ENCODE measurements around the gene MAN1A1. TPM values are rescaled to one million over a fixed set of nuclear protein-coding genes. Genes with fewer than 3 reads are reported as not detected.

The MAN1A1 gene
- polyA plus RNA-seq, 1 experiment = 1.6 TPM

DNA sequence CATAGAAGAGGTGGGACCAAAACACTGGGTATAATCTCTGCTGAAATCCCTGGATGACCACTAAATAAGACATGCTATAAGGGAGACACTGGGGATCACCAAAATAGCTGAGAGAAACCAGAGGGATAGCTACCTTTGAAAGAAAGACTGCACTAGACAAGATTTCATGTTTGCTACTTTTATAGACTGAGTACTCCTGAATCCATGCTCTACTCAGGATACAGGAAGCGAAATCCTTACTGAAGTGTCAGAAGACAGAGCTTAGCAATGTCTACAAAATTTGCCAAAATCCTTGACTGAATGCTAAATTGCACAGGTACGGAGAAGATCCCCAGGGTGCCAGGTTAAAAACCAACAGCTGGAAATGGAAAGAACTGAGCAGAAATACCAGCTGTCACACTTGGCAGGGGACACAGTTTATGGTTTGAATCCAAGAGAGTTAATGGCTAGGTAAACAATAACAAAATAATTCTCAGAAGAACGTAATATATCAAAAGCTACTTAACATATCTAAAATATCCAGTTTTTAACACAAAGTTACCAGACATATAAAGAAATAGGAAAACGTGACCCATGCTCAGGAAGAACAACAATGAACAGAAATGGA, 125.4 kb downstream of the MAN1A1 start:
- Histone ChIP-seq H3K27me3 (ENCODE audit: control insufficient read depth, insufficient read depth, low read length) (no peaks in the 10 kb centered on the region), H3K36me3 (ENCODE audit: control insufficient read depth, insufficient read depth, low read length) (no peaks in the 10 kb centered on the region), H3K4me3 (ENCODE audit: low read depth, low read length) (no peak overlapping the region)
- DNase-seq (ENCODE audit: low read depth) = no peak
- TF ChIP-seq, protein P1, sequence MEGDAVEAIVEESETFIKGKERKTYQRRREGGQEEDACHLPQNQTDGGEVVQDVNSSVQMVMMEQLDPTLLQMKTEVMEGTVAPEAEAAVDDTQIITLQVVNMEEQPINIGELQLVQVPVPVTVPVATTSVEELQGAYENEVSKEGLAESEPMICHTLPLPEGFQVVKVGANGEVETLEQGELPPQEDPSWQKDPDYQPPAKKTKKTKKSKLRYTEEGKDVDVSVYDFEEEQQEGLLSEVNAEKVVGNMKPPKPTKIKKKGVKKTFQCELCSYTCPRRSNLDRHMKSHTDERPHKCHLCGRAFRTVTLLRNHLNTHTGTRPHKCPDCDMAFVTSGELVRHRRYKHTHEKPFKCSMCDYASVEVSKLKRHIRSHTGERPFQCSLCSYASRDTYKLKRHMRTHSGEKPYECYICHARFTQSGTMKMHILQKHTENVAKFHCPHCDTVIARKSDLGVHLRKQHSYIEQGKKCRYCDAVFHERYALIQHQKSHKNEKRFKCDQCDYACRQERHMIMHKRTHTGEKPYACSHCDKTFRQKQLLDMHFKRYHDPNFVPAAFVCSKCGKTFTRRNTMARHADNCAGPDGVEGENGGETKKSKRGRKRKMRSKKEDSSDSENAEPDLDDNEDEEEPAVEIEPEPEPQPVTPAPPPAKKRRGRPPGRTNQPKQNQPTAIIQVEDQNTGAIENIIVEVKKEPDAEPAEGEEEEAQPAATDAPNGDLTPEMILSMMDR (IDR thresholded peaks at IDR 0.05; ENCODE audit: insufficient read depth, low read depth, low read length) = no peak
- ChIA-PET CTCF (no interaction called here), POLR2A (no interaction called here)

- H3K4me3 ChIP-seq (ENCODE audit: low read depth, low read length) = no peak overlapping the region
- DNase-seq (ENCODE audit: low read depth) = no peak
- TF ChIP-seq, protein P1 (IDR thresholded peaks at IDR 0.05; ENCODE audit: insufficient read depth, low read depth, low read length) = no peak
- POLR2A ChIA-PET = no interaction called here
- CTCF ChIA-PET = no interaction called here
- no peaks in the 10 kb centered on the region for H3K36me3 ChIP-seq (ENCODE audit: control insufficient read depth, insufficient read depth, low read length)
- no peaks in the 10 kb centered on the region for H3K27me3 ChIP-seq (ENCODE audit: control insufficient read depth, insufficient read depth, low read length)
Observed at GRCh38 chr6:119220452-119220851, 129.1 kb downstream of the MAN1A1 start.

DNA sequence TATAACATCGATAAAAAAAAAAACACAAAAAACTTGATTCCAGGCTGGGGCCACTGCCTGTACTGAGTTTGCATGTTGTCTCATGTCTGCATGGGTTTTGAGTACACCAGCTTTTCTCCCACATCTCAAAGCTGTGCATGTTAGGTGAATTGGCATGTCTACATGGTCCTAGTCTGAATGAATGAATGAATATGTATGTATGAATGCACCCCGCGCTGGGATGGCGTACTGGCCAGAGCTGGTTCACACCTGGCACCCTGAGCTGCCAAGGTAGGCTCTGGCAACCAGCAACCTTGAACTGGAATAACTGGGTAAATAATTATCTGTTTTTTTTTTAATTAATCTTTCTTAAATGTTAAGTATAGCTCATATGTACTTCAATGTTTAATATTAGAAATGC, 131.0 kb downstream of the MAN1A1 start:
- POLR2A ChIA-PET = no interaction called here
- no peak for DNase-seq (ENCODE audit: low read depth)
- Histone ChIP-seq H3K27me3 (ENCODE audit: control insufficient read depth, insufficient read depth, low read length) (no peaks in the 10 kb centered on the region), H3K4me3 (ENCODE audit: low read depth, low read length) (no peak overlapping the region), H3K36me3 (ENCODE audit: control insufficient read depth, insufficient read depth, low read length) (no peaks in the 10 kb centered on the region)
- TF ChIP-seq, protein P1 (IDR thresholded peaks at IDR 0.05; ENCODE audit: insufficient read depth, low read depth, low read length) = no peak
- CTCF ChIA-PET = interaction anchor here (0.6 kb wide), 1 partner anchor 109 kb away, joined by 3 read pairs; no protein-coding TSS in a partner anchor

DNA sequence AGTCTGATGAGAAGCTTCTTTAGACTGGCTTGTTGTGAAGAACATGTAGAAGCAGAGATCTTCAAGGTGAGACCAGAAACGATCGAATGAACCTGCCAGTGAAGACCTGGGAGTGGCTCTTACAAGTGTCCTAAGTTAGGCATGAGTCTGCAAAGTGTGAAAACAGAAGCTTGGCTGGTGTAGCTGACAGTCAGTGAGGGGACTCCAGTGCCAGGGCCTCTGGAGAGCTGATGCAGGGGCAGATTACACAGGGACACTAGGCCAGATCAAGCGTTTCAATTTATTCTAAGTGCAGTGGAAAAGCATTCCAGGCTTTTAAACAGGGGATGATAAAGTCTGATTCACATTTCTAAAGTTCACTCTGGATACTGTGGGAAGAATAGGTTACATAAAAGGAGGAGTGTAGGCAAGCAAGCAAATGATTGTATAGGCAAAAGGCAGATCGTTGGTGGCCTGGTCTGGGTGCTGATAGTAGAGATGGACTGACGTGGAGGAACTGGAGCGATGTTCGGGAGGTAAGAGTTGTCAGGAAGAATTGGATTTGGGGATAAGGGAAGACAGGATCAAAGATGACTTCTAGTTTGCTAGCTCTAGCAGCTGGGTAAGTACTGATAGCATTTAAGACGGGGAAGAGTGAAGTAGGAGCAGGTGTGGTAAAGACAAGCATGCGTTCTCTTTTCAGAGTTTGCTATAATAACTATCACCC, 133.5 kb downstream of the MAN1A1 start:
- TF ChIP-seq, protein P1 (IDR thresholded peaks at IDR 0.05; ENCODE audit: insufficient read depth, low read depth, low read length) = no peak
- Histone ChIP-seq H3K27me3 (ENCODE audit: control insufficient read depth, insufficient read depth, low read length) (no peaks in the 10 kb centered on the region), H3K36me3 (ENCODE audit: control insufficient read depth, insufficient read depth, low read length) (no peaks in the 10 kb centered on the region), H3K4me3 (ENCODE audit: low read depth, low read length) (no peak overlapping the region)
- ChIA-PET CTCF (no interaction called here), POLR2A (no interaction called here)
- no peak for DNase-seq (ENCODE audit: low read depth)

DNA sequence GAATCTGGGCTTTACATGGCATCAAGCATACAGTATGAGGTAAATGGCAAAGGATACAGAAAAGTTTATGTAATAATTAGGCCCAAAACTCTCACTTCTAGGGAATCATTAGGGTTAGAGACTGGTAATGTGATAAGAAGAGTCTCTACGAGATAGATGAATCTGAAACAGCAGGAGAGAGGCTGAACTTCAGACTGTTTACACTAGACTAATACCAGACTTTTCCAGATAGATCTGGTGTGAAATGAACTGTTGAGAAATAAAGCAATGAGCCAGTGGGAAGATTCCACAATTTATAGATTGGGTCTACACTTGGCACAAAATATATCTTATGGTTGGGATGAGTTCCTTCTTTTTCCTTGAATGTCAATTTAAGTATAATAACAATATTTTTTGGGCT, 134.3 kb downstream of the MAN1A1 start:
- TF ChIP-seq, protein P1 (IDR thresholded peaks at IDR 0.05; ENCODE audit: insufficient read depth, low read depth, low read length) = no peak
- H3K4me3 ChIP-seq (ENCODE audit: low read depth, low read length) = no peak overlapping the region
- H3K27me3 ChIP-seq (ENCODE audit: control insufficient read depth, insufficient read depth, low read length) = no peaks in the 10 kb centered on the region
- ChIA-PET CTCF (no interaction called here), POLR2A (no interaction called here)
- DNase-seq (ENCODE audit: low read depth) = no peak
- no peaks in the 10 kb centered on the region for H3K36me3 ChIP-seq (ENCODE audit: control insufficient read depth, insufficient read depth, low read length)

Measured in BJ (cell line).